ENCODE measurements around the gene TANGO6. TPM values are rescaled to one million over a fixed set of nuclear protein-coding genes. Genes with fewer than 3 reads are reported as not detected.
"Not testable (repeated sequence)": the region's sequence is repeated elsewhere in the genome, so short reads cannot be mapped to it uniquely, and the experiment has no call there.

Gene TANGO6
- total RNA-seq, 1 experiment from 2014 or later: 12.8 TPM

GRCh38 chr16:68969338-68969737 is 126.0 kb downstream of the TANGO6 start:
- DNase-seq (ENCODE audit: low read depth): no peak

GRCh38 chr16:68972013-68972412 is 128.7 kb downstream of the TANGO6 start:
- no peak for DNase-seq (ENCODE audit: low read depth)

GRCh38 chr16:68972720-68973119 is 129.4 kb downstream of the TANGO6 start:
- peak; percentile 50 for DNase-seq (ENCODE audit: low read depth)

- no peak for DNase-seq (ENCODE audit: low read depth)
These were observed 130.3 kb downstream of the TANGO6 start for GRCh38 chr16:68973611-68974120.

- DNase-seq (ENCODE audit: low read depth): no peak
These were observed 135.1 kb downstream of the TANGO6 start for GRCh38 chr16:68978303-68978954.

GRCh38 chr16:68980695-68981315 is 137.5 kb downstream of the TANGO6 start:
- no peak for DNase-seq (ENCODE audit: low read depth)

- no peak for DNase-seq (ENCODE audit: low read depth)
These were observed 138.6 kb downstream of the TANGO6 start for GRCh38 chr16:68981971-68982370.

- DNase-seq (ENCODE audit: low read depth): no peak
These were observed 141.1 kb downstream of the TANGO6 start for GRCh38 chr16:68984467-68984866.

GRCh38 chr16:68985268-68985667 is 141.9 kb downstream of the TANGO6 start:
- DNase-seq (ENCODE audit: low read depth): peak; percentile 4

- peak; percentile 12 for DNase-seq (ENCODE audit: low read depth)
These were observed 142.5 kb downstream of the TANGO6 start for GRCh38 chr16:68985855-68986254.

GRCh38 chr16:68987734-68988457 is 144.6 kb downstream of the TANGO6 start:
- no peak for DNase-seq (ENCODE audit: low read depth)

- not testable (repeated sequence) for DNase-seq (ENCODE audit: low read depth)
These were observed 147.0 kb downstream of the TANGO6 start for GRCh38 chr16:68990172-68990845.

- DNase-seq (ENCODE audit: low read depth): no peak
These were observed 147.7 kb downstream of the TANGO6 start for GRCh38 chr16:68991075-68991474.

- peak; percentile 6 for DNase-seq (ENCODE audit: low read depth)
These were observed 149.2 kb downstream of the TANGO6 start for GRCh38 chr16:68992521-68992920.

GRCh38 chr16:68993456-68993855 is 150.1 kb downstream of the TANGO6 start:
- no peak for DNase-seq (ENCODE audit: low read depth)

GRCh38 chr16:68993885-68994284 is 150.6 kb downstream of the TANGO6 start:
- peak; percentile 18 for DNase-seq (ENCODE audit: low read depth)

GRCh38 chr16:68994324-68994723 is 151.0 kb downstream of the TANGO6 start:
- no peak for DNase-seq (ENCODE audit: low read depth)

- DNase-seq (ENCODE audit: low read depth): peak; percentile 35
These were observed 151.7 kb downstream of the TANGO6 start for GRCh38 chr16:68995011-68995504.

GRCh38 chr16:68997564-68997963 is 154.2 kb downstream of the TANGO6 start:
- DNase-seq (ENCODE audit: low read depth): no peak

GRCh38 chr16:68999114-68999513 is 155.8 kb downstream of the TANGO6 start:
- no peak for DNase-seq (ENCODE audit: low read depth)

GRCh38 chr16:69003500-69003899 is 160.2 kb downstream of the TANGO6 start:
- no peak for DNase-seq (ENCODE audit: low read depth)

Data from Daoy (cell line).